Stimulated activated CD8-positive, alpha-beta memory T cell treated with anti-CD3 and anti-CD28 coated beads, Interleukin-7, amount 100 ng/mL, for 1 hour (primary cell): Measurements from ENCODE around the gene PCBP3.
"Not testable (repeated sequence)": the region's sequence is repeated elsewhere in the genome, so short reads cannot be mapped to it uniquely, and the experiment has no call there.

Experiments used
- DNase-seq, 2 donors: peaks; one replicate each; pipeline ENCODE4 v3.0.0-alpha.2; 2020; ENCODE audit warnings: low read depth in 2 of 2

The PCBP3 gene

DNA sequence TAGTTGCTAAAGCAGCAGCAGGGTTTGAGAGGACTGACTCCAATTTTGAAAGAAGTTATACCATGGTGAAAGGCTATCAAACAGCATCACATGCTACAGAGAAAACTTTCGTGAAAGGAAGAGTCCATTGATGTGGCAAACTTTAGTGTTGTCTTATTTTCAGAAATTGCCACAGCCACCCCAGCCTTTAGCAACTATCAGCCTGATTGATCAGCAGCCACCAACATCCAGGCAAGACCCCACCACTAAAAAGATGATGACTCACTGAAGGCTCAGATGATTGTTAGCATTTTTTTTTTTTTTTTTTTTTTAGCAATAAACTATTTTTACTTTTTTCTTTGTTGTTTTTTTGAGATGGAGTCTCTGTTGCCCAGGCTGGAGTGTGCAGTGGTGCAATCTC is 35.3 kb downstream of the PCBP3 start:
- DNase-seq: not testable (repeated sequence)

DNA sequence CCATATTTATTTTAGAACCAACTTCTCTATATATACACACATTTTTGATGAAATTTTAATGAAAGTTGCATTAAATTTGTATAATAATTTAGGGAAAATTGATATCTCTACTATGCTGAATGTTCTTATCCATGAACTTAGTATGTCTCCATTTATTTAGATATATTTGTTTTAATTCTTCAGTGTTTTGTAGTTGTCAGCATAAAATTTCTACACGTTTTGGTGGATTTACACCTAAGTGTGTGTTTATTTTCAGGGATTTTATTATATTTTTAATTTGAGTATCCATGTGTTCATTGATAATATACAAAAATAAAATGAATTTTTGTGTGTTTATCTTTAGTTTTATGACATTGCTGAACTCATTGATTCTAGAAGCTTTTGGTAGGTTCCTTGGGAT is 36.7 kb downstream of the PCBP3 start:
- no peak for DNase-seq

DNA sequence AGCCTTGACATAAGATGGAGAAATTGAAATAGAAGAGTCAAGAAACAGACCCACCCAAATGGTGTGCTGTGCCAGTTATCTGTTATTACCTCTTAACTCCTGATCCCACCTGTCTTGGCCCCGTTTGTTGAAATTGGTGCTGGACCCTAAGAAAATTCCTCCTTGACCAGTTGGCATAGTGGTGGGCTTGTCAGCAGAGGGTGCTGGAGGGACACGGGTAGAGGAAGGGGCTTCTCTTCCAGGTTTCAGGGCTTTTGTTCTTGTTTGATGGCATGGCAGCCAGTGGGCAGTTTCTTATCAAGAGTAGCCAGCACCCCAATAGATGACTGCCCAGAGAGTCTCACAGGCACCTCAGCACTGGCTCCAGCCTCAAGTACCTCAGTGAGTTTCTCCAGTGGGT is 51.6 kb downstream of the PCBP3 start:
- DNase-seq: no peak

DNA sequence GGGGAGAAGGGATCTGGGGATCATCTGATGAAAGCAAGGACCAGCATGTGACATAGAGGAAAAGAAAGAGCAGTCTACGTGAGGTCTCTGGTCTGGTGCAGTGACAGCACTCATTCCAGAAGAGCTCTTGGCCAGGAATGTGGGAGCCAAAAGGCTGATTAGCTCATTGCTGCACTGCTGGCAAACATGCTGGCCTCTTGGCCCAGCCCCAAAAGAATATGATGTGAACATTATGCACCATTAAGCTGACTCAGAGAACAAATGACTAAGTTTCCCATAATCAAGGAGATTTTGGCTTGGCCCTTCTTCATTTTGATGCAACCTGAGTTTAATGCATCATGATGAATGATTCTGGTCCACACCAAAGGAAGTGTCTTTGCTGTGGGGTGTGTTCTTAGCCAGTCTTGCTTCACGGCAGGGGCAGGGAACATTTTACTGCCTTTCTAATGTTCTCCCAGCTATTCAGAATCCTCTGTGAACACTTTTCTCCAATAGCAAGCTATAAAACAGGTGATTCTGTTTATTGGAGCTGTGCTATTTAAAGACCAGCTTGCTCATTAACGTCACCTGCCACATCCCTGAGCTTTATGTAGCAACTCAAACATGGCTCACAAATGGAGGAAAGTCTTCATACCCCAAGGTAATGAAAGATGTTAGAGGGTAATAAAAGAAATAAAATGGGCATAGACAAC is 55.1 kb downstream of the PCBP3 start:
- DNase-seq: no peak

DNA sequence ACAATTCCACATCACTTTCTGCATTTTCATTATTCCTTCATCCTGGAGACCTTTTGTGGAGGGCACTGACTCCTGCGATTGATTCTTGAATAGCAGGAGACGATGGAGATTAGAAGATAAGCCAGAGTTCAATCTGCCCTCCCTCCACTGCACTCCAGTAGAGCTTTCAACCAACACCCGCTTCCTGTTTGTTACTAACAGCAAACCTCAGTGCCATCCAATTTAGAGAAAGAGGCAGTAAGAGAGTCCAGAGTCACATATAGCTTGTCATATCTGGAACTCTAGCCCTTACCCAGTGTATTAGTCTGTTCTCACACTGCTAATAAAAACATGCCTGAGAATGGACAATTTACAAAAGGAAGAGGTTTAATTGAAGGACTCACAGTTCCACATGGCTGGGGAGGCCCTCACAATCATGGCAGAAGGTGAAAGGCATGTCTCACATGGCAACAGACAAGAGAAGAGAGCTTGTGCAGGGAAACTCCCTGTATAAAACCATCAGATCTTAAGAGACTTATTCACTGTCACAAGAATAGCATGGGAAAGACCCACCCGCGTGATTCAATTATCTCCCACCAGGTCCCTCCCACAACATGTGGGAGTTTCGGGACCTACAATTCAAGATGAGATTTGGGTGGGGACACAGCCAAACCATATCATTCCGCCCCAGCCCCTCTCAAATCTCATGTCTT is 55.9 kb downstream of the PCBP3 start:
- no peak for DNase-seq

DNA sequence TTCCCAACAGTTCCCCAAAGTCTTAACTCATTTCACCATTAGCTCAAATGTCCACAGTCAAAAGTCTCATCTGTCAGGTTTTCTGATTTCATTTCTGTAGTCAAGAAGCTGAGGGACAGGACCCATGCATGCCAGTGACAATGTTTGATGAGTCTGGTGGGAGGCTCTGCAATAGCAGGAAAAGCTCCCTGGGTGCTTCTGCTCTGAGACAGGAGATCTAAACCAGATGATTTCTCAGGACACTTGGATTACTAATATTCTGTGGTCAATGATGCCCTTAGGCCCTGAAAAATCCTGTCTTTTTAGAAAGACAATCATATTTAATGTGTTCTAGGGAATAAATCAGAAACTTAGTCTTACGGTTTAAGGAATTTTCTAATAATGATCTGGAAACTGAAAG is 56.4 kb downstream of the PCBP3 start:
- no peak for DNase-seq

DNA sequence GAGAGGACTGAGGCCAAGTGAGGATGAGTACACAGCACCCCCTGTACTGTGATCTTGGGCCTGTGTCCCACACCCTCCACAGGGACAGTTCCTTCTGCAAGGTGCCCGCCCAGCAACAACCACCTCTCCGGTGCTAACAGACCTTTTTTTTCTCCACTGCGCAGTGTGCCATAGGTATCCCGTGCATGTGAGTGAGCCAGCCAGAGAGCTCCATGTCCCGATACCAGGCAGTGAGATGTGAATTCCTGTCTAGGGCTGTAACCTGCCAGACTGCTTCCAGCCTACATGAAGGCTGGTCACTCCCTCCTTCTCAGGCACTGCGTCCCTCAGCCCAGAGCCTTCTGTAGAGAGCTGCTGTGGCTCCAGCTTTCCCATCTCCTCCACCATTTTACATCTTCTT is 56.9 kb downstream of the PCBP3 start:
- DNase-seq: no peak

DNA sequence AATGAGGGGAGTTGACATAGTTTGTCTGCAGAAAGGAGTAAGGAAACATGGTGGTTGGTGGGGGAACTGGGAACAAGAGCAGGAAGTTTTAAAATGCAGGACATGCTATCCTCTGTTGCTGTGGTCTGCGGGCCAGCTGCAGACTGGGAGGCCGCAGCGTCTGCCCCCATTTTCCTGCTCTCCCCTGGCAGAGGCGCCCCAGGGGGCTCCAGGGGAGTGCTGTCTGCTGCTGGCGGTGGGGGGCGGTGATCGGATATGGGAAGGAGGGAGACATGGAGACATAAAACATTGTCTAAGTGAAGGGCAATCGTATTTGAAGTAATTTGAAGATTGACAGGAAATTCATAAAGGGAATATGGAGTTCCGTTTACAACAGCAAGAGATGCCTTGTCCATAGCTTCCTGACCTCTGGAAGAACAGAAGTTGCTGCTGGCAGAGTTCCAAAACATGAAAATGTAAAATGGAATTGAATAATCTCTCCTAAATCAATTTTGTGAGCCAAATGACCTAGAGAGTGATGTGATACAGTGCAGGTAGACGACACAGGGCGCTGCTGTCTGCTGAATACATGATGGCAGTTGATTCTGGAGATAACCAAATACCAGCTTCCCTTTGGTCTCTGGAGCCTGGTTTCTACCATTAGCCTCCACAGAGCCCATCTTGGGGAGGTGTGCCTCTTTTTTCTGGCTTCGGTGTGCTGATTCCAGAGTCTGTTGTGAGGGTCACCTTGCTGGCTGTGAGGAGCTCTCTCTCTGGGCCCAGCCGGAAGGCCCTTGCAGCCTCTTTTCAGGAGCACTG is 61.0 kb downstream of the PCBP3 start:
- no peak for DNase-seq

DNA sequence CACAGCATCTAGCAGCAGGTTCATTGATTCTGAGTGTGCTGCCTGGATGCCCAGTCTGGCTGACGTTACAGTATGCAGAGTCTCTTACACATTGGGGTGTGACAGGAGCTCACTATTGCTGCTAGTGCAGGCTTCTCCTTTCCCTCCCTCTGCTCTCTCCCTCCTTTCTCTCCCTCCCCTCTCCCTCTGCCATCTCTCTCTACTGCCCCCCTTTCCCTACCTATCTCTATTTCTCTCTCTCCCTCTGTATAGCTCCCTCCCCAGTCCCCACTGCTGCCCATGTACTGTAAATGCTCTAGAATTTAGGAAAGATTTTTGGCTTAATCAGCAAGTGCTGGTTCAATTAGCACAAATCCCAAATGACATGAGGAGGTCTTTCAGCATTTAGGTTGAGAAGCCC is 62.8 kb downstream of the PCBP3 start:
- DNase-seq: no peak

DNA sequence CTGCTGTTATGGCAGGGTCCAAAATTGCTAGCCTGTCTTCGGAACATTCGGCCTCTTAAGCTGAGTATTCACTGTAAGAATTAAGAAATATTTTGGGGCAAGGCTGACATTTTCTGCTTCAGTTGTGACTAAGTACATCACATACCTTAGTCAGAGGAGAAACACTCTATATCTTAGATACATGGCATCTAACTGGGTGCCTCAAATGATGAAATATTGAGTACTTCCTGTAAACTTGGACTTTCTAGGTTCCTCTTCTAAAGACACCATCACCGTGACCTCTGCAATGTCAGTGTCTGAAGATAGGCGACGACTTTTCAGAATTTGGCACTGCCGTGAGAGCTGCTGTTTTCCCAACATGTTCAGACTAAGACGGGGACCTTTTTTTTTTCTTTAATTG is 65.6 kb downstream of the PCBP3 start:
- no peak for DNase-seq

DNA sequence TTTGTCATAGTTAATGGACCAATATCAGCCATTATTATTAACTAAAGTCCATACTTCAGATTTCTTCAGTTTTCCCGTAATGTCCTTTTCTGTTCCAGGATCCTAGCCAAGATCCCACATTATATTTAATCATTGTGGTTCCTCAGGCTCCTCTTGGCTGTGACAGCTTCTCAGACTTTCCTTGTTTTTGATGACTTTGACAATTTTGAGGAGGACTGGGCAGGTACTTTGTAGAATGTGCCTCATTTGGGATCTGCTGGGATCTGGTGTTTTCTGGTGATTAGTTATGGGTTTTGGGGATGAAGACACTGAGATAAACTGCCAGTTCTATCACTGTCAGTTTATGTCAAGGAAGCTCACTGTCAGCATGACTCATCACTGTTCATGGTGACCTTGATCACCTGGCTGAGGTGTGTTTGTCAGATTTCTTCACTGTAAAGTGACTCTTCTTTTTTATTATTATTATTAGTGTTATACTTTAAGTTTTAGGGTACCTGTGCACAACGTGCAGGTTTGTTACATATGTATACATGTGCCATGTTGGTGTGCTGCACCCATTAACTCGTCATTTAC is 66.3 kb downstream of the PCBP3 start:
- DNase-seq: no peak

DNA sequence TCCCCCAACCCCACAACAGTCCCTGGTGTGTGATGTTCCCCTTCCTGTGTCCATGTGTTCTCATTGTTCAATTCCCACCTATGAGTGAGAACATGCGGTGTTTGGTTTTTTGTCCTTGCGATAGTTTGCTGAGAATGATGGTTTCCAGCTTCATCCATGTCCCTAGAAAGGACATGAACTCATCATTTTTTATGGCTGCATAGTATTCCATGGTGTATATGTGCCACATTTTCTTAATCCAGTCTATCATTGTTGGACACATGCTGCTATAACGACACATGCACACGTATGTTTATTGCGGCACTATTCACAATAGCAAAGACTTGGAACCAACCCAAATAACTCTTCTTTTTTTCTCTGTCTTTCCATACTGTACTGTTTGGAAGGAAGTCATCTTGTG is 66.8 kb downstream of the PCBP3 start:
- DNase-seq: not testable (repeated sequence)

DNA sequence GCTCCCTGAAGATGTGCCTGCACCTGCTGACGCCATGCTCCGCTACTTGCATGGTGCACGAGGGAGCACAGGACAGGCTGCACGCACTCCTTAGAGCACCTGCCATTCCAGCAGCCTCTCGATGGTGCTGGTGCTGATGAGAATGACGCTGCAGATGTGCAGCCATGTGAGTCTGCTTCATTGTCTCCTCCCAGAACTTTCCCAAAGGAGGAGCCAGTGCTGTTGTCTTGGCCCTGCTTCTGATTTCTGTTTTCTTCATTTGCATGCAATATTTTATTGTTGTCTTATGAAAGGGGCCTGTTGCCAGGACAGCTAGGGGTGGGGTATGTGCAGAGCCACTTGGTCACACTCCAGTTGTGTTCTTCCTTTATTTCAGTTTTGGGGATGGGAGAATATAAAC is 70.1 kb downstream of the PCBP3 start:
- DNase-seq: no peak

DNA sequence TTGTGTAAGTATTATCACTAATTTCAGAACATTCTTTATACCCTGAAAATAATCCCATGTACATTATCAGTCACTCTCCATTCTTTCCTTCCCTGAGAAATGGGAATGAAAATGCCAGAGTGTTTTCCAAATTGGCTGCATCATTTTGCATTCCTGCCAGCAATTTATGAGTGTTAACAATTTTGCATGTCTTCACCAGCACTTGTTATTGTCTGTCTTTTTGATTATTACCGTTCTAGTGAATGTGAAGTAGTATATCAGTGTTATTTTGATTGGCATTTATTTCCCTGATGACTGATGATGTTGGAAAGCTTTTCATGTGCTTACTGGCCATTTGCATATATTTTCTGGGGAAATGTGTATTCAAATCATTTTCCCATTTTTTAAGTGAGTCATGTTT is 71.9 kb downstream of the PCBP3 start:
- DNase-seq: no peak

DNA sequence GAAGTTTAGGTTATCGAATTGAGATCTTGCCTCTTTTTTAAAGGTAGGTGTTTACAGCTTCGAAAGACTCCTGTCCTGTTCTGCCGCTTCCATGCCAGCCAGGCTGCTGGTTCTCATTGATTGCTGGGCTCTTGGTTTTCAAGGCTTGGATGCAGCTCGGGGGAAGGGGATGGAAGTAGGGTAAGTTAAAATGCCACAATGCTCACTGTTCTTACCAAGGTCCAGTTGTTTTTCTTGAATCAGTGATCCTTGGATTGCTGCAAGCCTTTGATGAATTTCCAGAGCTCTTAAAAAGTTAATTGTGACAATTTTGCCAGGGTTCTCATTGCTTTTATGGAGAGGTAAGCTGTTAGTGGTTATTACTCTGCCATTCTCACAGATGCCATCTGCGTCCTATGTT is 74.9 kb downstream of the PCBP3 start:
- no peak for DNase-seq

DNA sequence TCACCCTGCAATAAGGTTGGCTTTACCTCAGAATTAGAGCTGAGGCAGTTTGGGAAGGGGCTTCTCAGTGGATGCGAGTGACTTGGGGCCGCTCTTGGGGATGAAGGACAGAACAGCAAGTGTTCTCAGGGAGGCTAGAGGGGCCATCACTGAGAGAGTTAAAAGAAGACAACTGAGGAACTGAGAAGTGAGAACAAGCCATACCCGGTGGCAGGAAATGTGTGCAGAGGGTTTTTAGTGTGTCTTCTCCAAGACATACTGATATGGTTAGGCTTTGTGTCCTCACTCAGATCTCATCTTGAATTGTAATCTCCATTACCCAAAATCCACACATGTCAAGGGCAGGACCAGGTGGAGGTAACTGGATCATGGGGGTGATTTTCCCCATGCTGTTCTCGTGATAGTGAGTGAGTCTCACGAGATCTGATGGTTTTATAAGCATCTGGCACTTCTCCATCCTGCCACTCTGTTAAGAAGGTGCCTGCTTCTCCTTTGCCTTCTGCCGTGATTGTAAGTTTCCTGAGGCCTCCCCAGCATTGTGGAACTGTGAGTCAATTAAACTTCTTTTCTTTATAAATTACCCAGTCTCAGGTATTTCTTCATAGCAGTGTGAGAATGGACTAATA is 75.8 kb downstream of the PCBP3 start:
- DNase-seq: no peak

DNA sequence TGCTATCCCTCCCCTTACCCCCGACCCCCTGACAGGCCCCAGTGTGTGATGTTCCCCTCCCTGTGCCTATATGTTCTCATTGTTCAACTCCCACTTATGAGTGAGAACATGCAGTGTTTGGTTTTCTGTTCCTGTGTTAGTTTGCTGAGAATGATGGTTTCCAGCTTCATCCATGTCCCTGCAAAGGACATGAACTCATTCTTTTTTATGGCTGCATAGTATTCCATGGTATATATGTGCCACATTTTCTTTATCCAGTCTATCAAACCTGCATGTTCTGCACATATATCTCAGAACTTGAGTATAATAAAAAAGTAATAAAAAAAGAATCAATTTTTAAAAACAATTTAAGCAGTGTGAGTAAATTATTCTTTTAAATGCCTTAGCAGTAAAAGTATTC is 76.7 kb downstream of the PCBP3 start:
- DNase-seq: not testable (repeated sequence)

DNA sequence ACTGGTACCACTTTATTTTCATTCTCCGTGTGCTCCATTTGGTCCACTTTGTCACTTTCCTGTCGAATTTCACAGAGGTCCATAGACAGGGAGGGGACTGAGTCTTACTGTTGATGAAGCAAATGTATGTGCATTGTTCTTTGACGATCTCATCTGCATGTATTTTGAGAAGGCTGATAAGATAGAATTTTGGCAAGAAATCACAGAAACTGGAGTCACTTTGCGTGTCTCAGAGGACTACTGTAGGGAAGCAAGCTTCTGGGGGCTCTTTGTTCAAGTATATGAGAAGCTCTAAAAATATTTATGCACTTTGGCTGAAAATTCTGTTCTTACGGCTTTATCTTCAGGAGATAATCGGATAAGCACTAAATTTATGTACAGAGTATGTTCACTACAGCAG is 78.1 kb downstream of the PCBP3 start:
- DNase-seq: no peak

DNA sequence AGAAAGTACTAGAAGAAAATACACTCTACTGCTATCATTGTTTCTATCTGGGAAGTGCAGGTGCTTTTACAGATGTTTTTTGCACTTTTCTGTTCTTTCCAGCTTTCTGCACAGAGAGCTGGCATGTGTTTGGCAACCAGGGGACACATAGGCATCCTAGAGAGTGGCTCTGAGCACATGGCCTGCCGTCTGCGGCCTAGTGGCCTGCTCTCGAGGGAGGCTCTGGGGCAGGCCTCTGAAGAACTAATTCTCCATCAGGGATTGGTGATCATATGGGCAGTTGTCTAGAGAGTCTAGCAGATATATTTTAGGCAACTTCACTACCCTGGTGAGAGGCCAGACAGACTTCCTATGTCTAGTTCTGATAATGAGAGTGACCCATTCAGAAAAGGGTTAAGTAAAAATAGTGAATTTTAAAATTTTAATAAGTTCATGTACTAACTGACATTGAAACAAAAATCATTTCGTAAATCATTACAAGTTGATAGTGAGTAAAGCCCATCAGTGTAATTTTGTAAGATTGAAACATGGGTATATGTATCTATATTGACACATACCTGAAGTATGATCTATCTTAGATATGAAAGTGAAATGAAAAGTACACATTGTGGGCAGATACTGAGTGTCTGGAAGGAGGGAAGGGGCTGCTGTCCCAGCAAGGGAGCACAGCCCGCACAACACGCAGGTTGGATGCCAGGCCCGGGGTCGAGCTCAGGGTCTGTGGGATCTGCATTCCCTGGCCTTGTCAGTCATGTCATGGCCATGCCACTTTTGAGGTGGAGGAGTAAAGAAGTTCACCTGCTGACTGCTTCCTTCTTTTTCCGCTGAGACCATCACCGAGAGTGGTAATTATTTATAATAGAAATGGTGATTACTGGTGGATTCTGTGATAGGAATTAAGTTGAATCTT is 79.8 kb downstream of the PCBP3 start:
- no peak for DNase-seq

DNA sequence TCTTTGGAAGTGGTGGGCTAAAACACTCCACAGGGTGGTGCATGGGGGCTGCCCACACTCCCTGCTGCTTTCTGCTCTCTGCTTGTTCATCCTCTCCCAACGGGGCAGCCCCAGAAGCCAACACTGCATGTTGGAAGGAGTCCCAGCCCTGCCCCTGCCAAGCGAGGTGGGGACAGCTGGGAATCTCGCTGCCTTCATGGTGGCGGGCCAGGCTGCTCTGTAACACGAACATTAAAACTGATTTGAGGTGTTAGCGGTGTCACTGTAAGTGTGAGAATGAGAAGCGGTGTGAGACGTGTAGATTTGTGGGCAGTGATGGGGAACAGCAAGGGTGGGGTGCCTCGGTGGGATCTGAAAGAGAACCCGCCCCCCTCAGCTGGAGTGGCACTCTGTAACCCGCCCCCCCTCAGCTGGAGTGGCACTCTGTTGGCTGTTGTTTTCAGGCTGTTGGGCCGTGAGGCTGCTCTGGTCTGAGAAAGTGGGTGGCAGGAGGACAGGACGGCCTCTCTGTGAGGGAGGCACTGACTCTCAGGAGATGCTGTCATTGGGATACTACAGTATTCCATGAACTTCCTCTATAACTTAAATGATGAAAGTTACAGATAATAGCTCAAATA is 80.9 kb downstream of the PCBP3 start:
- DNase-seq: no peak
